ENCODE results near the gene CENPX. TPM values are rescaled to one million over a fixed set of nuclear protein-coding genes. Genes with fewer than 3 reads are reported as not detected.
A peak's percentile ranks its signal among the peaks of the same experiment; 100 is the strongest.

Gene CENPX
- total and polyA plus RNA-seq, 2 of the 13 experiments (the other 11 are each of a cell fraction or from before 2014, with no cell fraction given) = 92.7 to 170 TPM

GRCh38 chr17:82023447-82024241 lies 966 bp upstream of the CENPX start (continued):
- no peak; the same call in 1 of the 2 replicates for TF ChIP-seq ETV5 (CRISPR knock-in tag; IDR thresholded peaks at IDR 0.05; ENCODE audit: borderline replicate concordance)
- TF ChIP-seq SRY (CRISPR knock-in tag; IDR thresholded peaks at IDR 0.05) = peak; percentile 89
- TF ChIP-seq CREB3 (CRISPR knock-in tag; IDR thresholded peaks at IDR 0.05) = no peak
- TF ChIP-seq CREM (IDR thresholded peaks at IDR 0.05) = no peak
- no peak for TF ChIP-seq CREM (CRISPR knock-in tag; IDR thresholded peaks at IDR 0.05)
- peak; percentile 66; the same call in 1 of the 2 replicates for TF ChIP-seq THAP11 (CRISPR knock-in tag; IDR thresholded peaks at IDR 0.05)
- no peak for TF ChIP-seq ZNF724P (CRISPR knock-in tag; IDR thresholded peaks at IDR 0.05; ENCODE audit: borderline replicate concordance)
- no peak for TF ChIP-seq HNRNPLL (IDR thresholded peaks at IDR 0.05; ENCODE audit: low read depth, low read length, poor library complexity, severe bottlenecking)
- no peak for TF ChIP-seq PCBP2 (optimal IDR thresholded peaks at IDR 0.05; ENCODE audit: low read depth, low read length, poor library complexity, severe bottlenecking)
- TF ChIP-seq ZNF44 (CRISPR knock-in tag; IDR thresholded peaks at IDR 0.05) = no peak
- no peak for TF ChIP-seq PPARG (CRISPR knock-in tag; conservative IDR thresholded peaks at IDR 0.05)
- TF ChIP-seq MAFG (CRISPR knock-in tag; IDR thresholded peaks at IDR 0.05) = no peak
- no peak for TF ChIP-seq HHEX (CRISPR knock-in tag; IDR thresholded peaks at IDR 0.05)
- TF ChIP-seq ZNF225 (CRISPR knock-in tag; IDR thresholded peaks at IDR 0.05) = peak; percentile 37; the same call in 1 of the 2 replicates
- no peak; the same call in 1 of the 2 replicates for TF ChIP-seq ZNF292 (CRISPR knock-in tag; IDR thresholded peaks at IDR 0.05; ENCODE audit: borderline replicate concordance, low read depth)
- TF ChIP-seq ZNF343 (CRISPR knock-in tag; IDR thresholded peaks at IDR 0.05) = 0 out of 2 replicates have a peak, but pooled peaks have one; percentile 34
- no peak for TF ChIP-seq CC2D1A (CRISPR knock-in tag; IDR thresholded peaks at IDR 0.05)
- peak; percentile 79 for TF ChIP-seq RBFOX2 (IDR thresholded peaks at IDR 0.05; ENCODE audit: low read depth, low read length)
- TF ChIP-seq, protein P1, sequence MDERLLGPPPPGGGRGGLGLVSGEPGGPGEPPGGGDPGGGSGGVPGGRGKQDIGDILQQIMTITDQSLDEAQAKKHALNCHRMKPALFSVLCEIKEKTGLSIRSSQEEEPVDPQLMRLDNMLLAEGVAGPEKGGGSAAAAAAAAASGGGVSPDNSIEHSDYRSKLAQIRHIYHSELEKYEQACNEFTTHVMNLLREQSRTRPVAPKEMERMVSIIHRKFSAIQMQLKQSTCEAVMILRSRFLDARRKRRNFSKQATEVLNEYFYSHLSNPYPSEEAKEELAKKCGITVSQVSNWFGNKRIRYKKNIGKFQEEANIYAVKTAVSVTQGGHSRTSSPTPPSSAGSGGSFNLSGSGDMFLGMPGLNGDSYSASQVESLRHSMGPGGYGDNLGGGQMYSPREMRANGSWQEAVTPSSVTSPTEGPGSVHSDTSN (CRISPR knock-in tag; IDR thresholded peaks at IDR 0.05) = no peak
- TF ChIP-seq ZNF12 (CRISPR knock-in tag; IDR thresholded peaks at IDR 0.05) = no peak
- TF ChIP-seq PAX8 (CRISPR knock-in tag; IDR thresholded peaks at IDR 0.05; ENCODE audit: borderline replicate concordance) = no peak
- no peak for TF ChIP-seq ZNF124 (CRISPR knock-in tag; IDR thresholded peaks at IDR 0.05)
- TF ChIP-seq ZKSCAN8 (CRISPR knock-in tag; IDR thresholded peaks at IDR 0.05; ENCODE audit: borderline replicate concordance) = no peak
- TF ChIP-seq, protein P2, sequence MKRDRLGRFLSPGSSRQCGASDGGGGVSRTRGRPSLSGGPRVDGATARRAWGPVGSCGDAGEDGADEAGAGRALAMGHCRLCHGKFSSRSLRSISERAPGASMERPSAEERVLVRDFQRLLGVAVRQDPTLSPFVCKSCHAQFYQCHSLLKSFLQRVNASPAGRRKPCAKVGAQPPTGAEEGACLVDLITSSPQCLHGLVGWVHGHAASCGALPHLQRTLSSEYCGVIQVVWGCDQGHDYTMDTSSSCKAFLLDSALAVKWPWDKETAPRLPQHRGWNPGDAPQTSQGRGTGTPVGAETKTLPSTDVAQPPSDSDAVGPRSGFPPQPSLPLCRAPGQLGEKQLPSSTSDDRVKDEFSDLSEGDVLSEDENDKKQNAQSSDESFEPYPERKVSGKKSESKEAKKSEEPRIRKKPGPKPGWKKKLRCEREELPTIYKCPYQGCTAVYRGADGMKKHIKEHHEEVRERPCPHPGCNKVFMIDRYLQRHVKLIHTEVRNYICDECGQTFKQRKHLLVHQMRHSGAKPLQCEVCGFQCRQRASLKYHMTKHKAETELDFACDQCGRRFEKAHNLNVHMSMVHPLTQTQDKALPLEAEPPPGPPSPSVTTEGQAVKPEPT (CRISPR knock-in tag; IDR thresholded peaks at IDR 0.05; ENCODE audit: low read depth) = peak; percentile 67; the same call in 1 of the 2 replicates
- no peak for TF ChIP-seq RARA (CRISPR knock-in tag; IDR thresholded peaks at IDR 0.05)
- TF ChIP-seq ZNF7 (CRISPR knock-in tag; IDR thresholded peaks at IDR 0.05) = no peak
- TF ChIP-seq DNMT1 (CRISPR knock-in tag; IDR thresholded peaks at IDR 0.05) = peak; percentile 87
- TF ChIP-seq, protein P3, sequence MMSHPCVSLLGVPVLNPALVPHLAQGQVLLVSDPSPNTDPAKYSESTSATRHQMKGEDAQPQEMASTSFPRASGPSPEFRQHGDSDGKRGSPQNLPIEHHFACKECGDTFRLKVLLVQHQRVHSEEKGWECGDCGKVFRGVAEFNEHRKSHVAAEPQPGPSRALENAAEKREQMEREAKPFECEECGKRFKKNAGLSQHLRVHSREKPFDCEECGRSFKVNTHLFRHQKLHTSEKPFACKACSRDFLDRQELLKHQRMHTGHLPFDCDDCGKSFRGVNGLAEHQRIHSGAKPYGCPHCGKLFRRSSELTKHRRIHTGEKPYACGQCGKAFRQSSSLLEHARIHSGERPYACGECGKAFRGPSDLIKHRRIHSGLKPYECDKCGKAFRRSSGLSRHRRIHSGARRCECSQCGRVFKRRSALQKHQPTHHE (CRISPR knock-in tag; IDR thresholded peaks at IDR 0.05; ENCODE audit: borderline replicate concordance) = no peak

Measured in HepG2 (cell line).